ENCODE results near the gene ING5. TPM values are rescaled to one million over a fixed set of nuclear protein-coding genes. Genes with fewer than 3 reads are reported as not detected.
"Not testable (repeated sequence)": the region's sequence is repeated elsewhere in the genome, so short reads cannot be mapped to it uniquely, and the experiment has no call there.

Gene ING5
- total RNA-seq, 4 donors from 2014 or later: 33.1 to 105 (median 73.5) TPM

- TF ChIP-seq POLR2A (IDR thresholded peaks at IDR 0.05): no peak
- TF ChIP-seq CTCF (IDR thresholded peaks at IDR 0.05): no peak
- Histone ChIP-seq H3K27ac (no peak overlapping the region), H3K36me3 (peaks cover 0 to 42% (median 0%) of the 10 kb centered on the region in 3 donors), H3K9me3 (no peaks in the 10 kb centered on the region), H3K4me3 (no peak overlapping the region), H3K4me1 (no peaks in the 10 kb centered on the region), H3K27me3 (no peaks in the 10 kb centered on the region)
- DNase-seq: no peak
Observed at GRCh38 chr2:241755166-241755565, 53.3 kb downstream of the ING5 start.

DNA sequence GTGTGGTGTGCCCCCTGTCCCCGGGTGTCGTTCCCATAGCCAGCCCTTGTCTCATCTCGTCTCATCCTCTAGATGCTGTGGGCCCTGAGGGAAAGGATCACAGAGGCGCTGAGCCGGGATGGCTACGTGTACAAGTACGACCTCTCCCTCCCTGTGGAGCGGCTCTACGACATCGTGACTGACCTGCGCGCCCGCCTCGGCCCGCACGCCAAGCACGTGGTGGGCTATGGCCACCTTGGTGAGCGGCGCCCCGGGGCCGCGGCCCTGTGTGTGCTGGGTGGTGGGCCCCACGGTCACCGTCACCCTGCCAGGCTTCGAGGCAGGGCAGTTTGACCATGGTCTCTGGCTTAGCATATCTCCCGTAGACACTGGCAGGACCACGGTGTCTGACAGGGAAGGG, 53.9 kb downstream of the ING5 start:
- H3K4me1 ChIP-seq: no peaks in the 10 kb centered on the region
- H3K36me3 ChIP-seq: peaks cover 0 to 48% (median 0%) of the 10 kb centered on the region in 3 donors
- no peaks in the 10 kb centered on the region for H3K27me3 ChIP-seq
- no peak for DNase-seq
- no peak for TF ChIP-seq POLR2A (IDR thresholded peaks at IDR 0.05)
- TF ChIP-seq CTCF (IDR thresholded peaks at IDR 0.05): no peak
- no peaks in the 10 kb centered on the region for H3K9me3 ChIP-seq
- no peak overlapping the region for H3K27ac ChIP-seq
- H3K4me3 ChIP-seq: no peak overlapping the region

DNA sequence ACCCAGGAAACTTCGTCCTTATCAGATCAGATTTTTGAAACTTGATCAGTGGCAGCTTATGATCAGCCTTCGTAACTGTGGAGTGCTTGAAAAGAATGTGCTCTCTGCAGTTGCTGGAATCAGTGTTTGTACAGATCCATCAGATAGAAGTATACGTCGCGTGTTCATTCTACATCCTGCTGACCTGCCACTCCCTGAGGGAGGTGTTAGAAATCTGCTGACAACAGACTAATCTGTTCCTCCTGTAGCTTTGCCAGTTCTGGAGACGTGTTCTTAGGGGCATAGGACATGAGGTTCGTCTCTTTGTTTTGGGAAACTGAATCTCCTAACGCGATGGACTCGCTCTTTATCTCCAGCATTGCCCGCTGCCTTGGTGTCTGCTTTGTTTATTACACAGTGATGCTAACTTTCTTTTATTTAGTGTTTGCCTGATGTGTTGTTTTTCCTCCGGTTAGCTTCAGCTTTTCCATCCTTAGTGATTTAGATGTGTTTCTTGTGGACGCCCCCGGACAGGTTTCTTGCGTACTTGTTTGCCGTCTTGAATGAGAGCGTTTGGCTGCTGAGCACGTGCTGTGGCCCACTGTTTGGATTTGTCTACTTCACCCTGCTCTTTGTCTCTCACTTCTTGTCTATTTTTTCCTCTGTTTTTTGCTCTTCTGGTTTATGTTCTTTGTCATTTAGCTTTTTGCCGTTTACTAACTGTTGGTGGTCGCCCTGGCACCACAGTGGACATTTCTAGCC, 57.4 kb downstream of the ING5 start:
- no peaks in the 10 kb centered on the region for H3K4me1 ChIP-seq
- TF ChIP-seq CTCF (IDR thresholded peaks at IDR 0.05): no peak
- no peak for TF ChIP-seq POLR2A (IDR thresholded peaks at IDR 0.05)
- H3K36me3 ChIP-seq: peaks cover 0 to 47% (median 0%) of the 10 kb centered on the region in 3 donors
- no peak for DNase-seq
- H3K4me3 ChIP-seq: no peak overlapping the region
- H3K27me3 ChIP-seq: no peaks in the 10 kb centered on the region
- no peak overlapping the region for H3K27ac ChIP-seq
- no peaks in the 10 kb centered on the region for H3K9me3 ChIP-seq

GRCh38 chr2:241759893-241760292, 58.1 kb downstream of the ING5 start:
- H3K9me3 ChIP-seq: not testable (repeated sequence)

DNA sequence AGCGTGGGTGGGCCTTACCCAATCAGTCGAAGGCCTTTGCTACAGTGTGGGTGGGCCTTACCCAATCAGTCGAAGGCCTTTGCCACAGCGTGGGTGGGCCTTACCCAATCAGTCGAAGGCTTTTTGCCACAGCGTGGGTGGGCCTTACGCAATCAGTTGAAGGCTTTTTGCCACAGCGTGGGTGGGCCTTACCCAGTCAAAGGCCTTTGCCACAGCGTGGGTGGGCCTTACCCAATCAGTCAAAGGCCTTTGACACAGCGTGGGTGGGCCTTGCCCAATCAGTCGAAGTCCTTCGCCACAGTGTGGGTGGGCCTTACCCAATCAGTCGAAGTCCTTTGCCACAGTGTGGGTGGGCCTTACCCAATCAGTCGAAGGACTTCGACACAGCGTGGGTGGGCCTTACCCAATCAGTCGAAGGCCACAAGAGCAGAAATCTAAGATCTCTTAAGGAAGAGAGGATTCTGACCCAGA, 58.5 kb downstream of the ING5 start:
- H3K27ac ChIP-seq: no peak overlapping the region
- no peaks in the 10 kb centered on the region for H3K4me1 ChIP-seq
- H3K27me3 ChIP-seq: no peaks in the 10 kb centered on the region
- no peak overlapping the region for H3K4me3 ChIP-seq
- peaks cover 0 to 36% (median 0%) of the 10 kb centered on the region in 3 donors for H3K36me3 ChIP-seq
- peak in 1 of 3 donors; percentile 37 for DNase-seq
- no peaks in the 10 kb centered on the region for H3K9me3 ChIP-seq
- no peak for TF ChIP-seq POLR2A (IDR thresholded peaks at IDR 0.05)
- no peak for TF ChIP-seq CTCF (IDR thresholded peaks at IDR 0.05)

More at GRCh38 chr2:241759893-241760292, 58.1 kb downstream of the ING5 start:
- peaks cover 0 to 41% (median 0%) of the 10 kb centered on the region in 3 donors for H3K36me3 ChIP-seq
- not testable (repeated sequence) for H3K27ac ChIP-seq, H3K4me3 ChIP-seq, H3K27me3 ChIP-seq, H3K4me1 ChIP-seq, DNase-seq

DNA sequence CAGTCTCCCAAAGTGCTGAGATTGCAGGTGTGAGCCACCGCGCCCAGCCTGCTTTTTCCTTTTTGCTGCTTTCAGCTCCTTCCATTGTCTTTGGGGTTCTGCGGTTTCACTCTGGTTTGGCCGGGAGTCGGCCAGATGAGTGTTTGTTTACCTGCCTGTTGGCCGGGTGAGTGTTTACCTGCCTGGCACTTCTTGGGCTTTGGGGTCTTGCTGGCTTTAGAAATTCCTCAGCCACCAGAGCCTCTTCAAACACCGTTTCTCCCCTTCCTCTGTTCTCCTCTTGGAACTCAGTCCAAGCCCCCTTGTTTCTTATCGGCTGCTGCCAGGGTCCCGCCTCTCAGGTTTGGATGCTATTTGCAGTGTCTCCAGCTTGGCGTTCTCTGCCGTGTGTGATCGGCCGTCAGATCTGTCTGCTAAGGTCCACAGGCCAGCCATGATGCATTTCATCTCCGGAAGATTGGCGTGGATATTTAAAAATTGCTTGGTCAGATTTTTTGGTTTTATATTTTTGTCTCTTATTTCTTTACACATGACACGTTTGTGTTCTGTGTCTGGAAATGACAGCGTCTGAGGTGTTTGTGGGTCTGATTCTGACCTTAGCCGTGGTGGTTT, 60.6 kb downstream of the ING5 start:
- Histone ChIP-seq H3K9me3 (no peaks in the 10 kb centered on the region), H3K4me3 (no peak overlapping the region), H3K4me1 (no peaks in the 10 kb centered on the region), H3K36me3 (peaks cover 0 to 16% (median 0%) of the 10 kb centered on the region in 3 donors), H3K27ac (peak overlapping the region in 3 of 4 donors; percentile 44 to 58 (median 54)), H3K27me3 (no peaks in the 10 kb centered on the region)
- TF ChIP-seq POLR2A (IDR thresholded peaks at IDR 0.05) (no peak), CTCF (IDR thresholded peaks at IDR 0.05) (no peak)
- DNase-seq: peak in 1 of 3 donors; percentile 53
